Adrenal gland (tissue), 12 donors: ENCODE data around the gene ZBED5. TPM values are rescaled to one million over a fixed set of nuclear protein-coding genes. Genes with fewer than 3 reads are reported as not detected.

Source experiments
- DNase-seq, 7 donors: peaks; one replicate each; pipeline ENCODE4 v3.0.0-alpha.2; 2019 to 2020
- H3K27ac ChIP-seq, 5 donors: fragments of 200-600 bp; sonication (generic) in 4 of 5; 1 replicate in 3 of 5; 2 replicates in 2 of 5; pipeline versions ENCODE4 v1.5.1 to v1.8.0; 2016 to 2020; ENCODE audit warnings: mild to moderate bottlenecking in 1 of 5
- H3K27me3 ChIP-seq: fragments of 200-600 bp; 2 replicates; pipeline ENCODE4 v1.8.0; 2021
- H3K36me3 ChIP-seq, 2 donors: fragments of 200-600 bp; replicated peaks in 1 of 2; 1 replicate in 1 of 2; 2 replicates in 1 of 2; pipeline versions ENCODE4 v1.5.1 to v1.8.0; 2018 to 2022
- H3K4me1 ChIP-seq, 2 donors: fragments of 200-600 bp; replicated peaks in 1 of 2; 1 replicate in 1 of 2; 2 replicates in 1 of 2; pipeline versions ENCODE4 v1.5.1 to v1.8.0; 2018 to 2021
- H3K4me3 ChIP-seq, 4 donors: fragments of 200-600 bp; sonication (generic) in 3 of 4; one replicate each; pipeline ENCODE4 v1.5.1; 2016 to 2018
- H3K9me3 ChIP-seq, 3 donors: fragments of 200-600 bp; sonication (generic) in 1 of 3; replicated peaks in 1 of 3; 1 replicate in 2 of 3; 2 replicates in 1 of 3; pipeline versions ENCODE4 v1.5.1 to v1.8.0; 2016 to 2021
- CTCF ChIP-seq, 6 experiments: fragments of 450-650 bp in 4 of 6; fragments of 200-600 bp in 2 of 6; sonication (generic) in 1 of 6; IDR thresholded peaks; 1 replicate in 5 of 6; 2 replicates in 1 of 6; pipeline versions ENCODE4 v1.5.1 to v1.8.0; 2016 to 2021; ENCODE audit warnings: antibody characterized with exemption in 6 of 6, mild to moderate bottlenecking in 2 of 6, moderate library complexity in 1 of 6
- POLR2A ChIP-seq, 2 donors: fragments of 450-650 bp; IDR thresholded peaks; one replicate each; pipeline ENCODE4 v1.6.1; 2017; ENCODE audit warnings: antibody characterized with exemption in 2 of 2, mild to moderate bottlenecking in 2 of 2, moderate library complexity in 1 of 2
- WGBS, 4 donors: extraction: QIAGEN DNeasy Blood & Tissue Kit in 2 of 4; methylation state at CpG; one replicate each; pipeline versions ENCODE4 v1.1.5 to v1.1.7; 2013 to 2017; 5-methylcytosine and 5-hydroxymethylcytosine counted together
- intact Hi-C, 2 donors: fragments of 100-400 bp; cut with DNase I; formaldehyde crosslinking; loops; one replicate each; pipeline versions ENCODE4 v1.14.1 to v1.15.0; 2022 to 2023
- polyA plus RNA-seq, 3 donors: library from polyadenylated mRNA; stranded (reverse); fragments of 200-250 nt in 2 of 3; fragments of 350-450 nt in 1 of 3; fragmentation: Illumina TruSeq in 1 of 3; extraction: RNeasy Lipid Tissue Mini Kit (QIAGEN cat#74804) in 1 of 3; gene quantifications; one replicate each; pipeline ENCODE4 v1.2.3, GENCODE V29; 2013 to 2014
- total RNA-seq, 9 donors: library from RNA; depleted of rRNA in 4 of 9; stranded (reverse); fragments of >200 nt in 4 of 9; fragments of 120-200 nt in 1 of 9; fragmentation: NEBNext Ultra II Directional in 1 of 9; extraction: Animal tissue kit (Norgen Biotek cat#: 25700) in 1 of 9; gene quantifications; one replicate each; pipeline versions ENCODE4 v1.1.0 to v1.2.4, GENCODE V29; 2013 to 2023
- donor health status: healthy with polysubstance abuse.
- donor health status: Bipolar disorder and iron deficiency.
- donor health status: DM: yes; HTN: yes; CAD: no.
- donor health status: DM: no; HTN: no; CAD: no.
- donor health status: DM: no; HTN: no; CAD: no.
- donor health status: DM: yes; HTN: yes; CAD: no.

The ZBED5 gene
- total and polyA plus RNA-seq, 12 donors = 12.3 to 53.3 (median 34.7) TPM

GRCh38 chr11:10862446-10862845 is 4.6 kb upstream of the ZBED5 start:
- Histone ChIP-seq H3K27ac (no peak overlapping the region), H3K9me3 (no peaks in the 10 kb centered on the region), H3K36me3 (no peaks in the 10 kb centered on the region), H3K4me1 (peaks cover 18 to 42% of the 10 kb centered on the region in 2 donors), H3K4me3 (no peak overlapping the region), H3K27me3 (no peaks in the 10 kb centered on the region)
- TF ChIP-seq CTCF (IDR thresholded peaks at IDR 0.05) (no peak), POLR2A (IDR thresholded peaks at IDR 0.05) (no peak)
- intact Hi-C loops = no loop called here
- WGBS, 4 donors = 22 to 32% (median 25%) methylated on average over 1 of the region's 1 CpG
- peak in 1 of 7 donors; percentile 29 for DNase-seq

- Histone ChIP-seq H3K4me1 (peaks cover 22 to 36% of the 10 kb centered on the region in 2 donors), H3K27me3 (no peaks in the 10 kb centered on the region), H3K27ac (no peak overlapping the region), H3K9me3 (no peaks in the 10 kb centered on the region), H3K36me3 (no peaks in the 10 kb centered on the region), H3K4me3 (no peak overlapping the region)
- TF ChIP-seq CTCF (IDR thresholded peaks at IDR 0.05) = no peak
- TF ChIP-seq POLR2A (IDR thresholded peaks at IDR 0.05) = no peak
- 93 to 100% (median 95%) methylated on average over 1 of the region's 1 CpG for WGBS, 4 donors
- DNase-seq = no peak
- intact Hi-C loops = no loop called here
Measured at GRCh38 chr11:10861799-10862198, 3.9 kb upstream of the ZBED5 start.

GRCh38 chr11:10861047-10861446 is 3.2 kb upstream of the ZBED5 start:
- Histone ChIP-seq H3K4me3 (no peak overlapping the region), H3K4me1 (peaks cover 28 to 41% of the 10 kb centered on the region in 2 donors), H3K9me3 (no peaks in the 10 kb centered on the region), H3K27ac (no peak overlapping the region), H3K36me3 (no peaks in the 10 kb centered on the region), H3K27me3 (no peaks in the 10 kb centered on the region)
- TF ChIP-seq CTCF (IDR thresholded peaks at IDR 0.05) = no peak
- no peak for TF ChIP-seq POLR2A (IDR thresholded peaks at IDR 0.05)
- no peak for DNase-seq
- intact Hi-C loops = no loop called here

- TF ChIP-seq POLR2A (IDR thresholded peaks at IDR 0.05) (peak in 1 of 2 donors; percentile 23), CTCF (IDR thresholded peaks at IDR 0.05) (no peak)
- peaks cover 0 to 22% of the 10 kb centered on the region in 2 donors for H3K36me3 ChIP-seq
- DNase-seq = peak; percentile 54 to 82 (median 68)
- H3K4me3 ChIP-seq = peak overlapping the region; percentile 12 to 93 (median 74)
- 0 to 1% (median 1%) methylated on average over 42 to 46 of the region's 46 CpGs for WGBS, 4 donors
- no peaks in the 10 kb centered on the region for H3K27me3 ChIP-seq
- H3K27ac ChIP-seq = peak overlapping the region; percentile 88 to 97 (median 95)
- H3K9me3 ChIP-seq = no peaks in the 10 kb centered on the region
- H3K4me1 ChIP-seq = peaks cover 28 to 51% of the 10 kb centered on the region in 2 donors
- intact Hi-C loops = loop anchor here in 1 of 2 donors (5.0 kb wide), 1 partner anchor 51 kb away; the partner anchor contains the start of gene EIF4G2
Measured at GRCh38 chr11:10858439-10859325, 829 bp upstream of the ZBED5 start.
